WTC11 (cell line): ENCODE measurements around the gene DNAH17. TPM values are rescaled to one million over a fixed set of nuclear protein-coding genes. Genes with fewer than 3 reads are reported as not detected.

Experiments used
- ATAC-seq: fragments of 200-7000 bp; cut with Tn5 transposase; 2 replicates; pipeline ENCODE4 v1.10.0; 2021; ENCODE audit warnings: mild to moderate bottlenecking, moderate library complexity
- CTCF ChIA-PET: fragments of 300-600 bp; sonication (Branson Sonifier 250); formaldehyde crosslinking; loops from one replicate; lab custom pipeline; 2021; ENCODE audit warnings: antibody characterized with exemption; lab: Charles Lee
- POLR2A ChIA-PET: fragments of 350-600 bp; sonication (Branson Sonifier 250); formaldehyde crosslinking; loops from one replicate; lab custom pipeline; 2021; ENCODE audit warnings: antibody characterized with exemption; lab: Charles Lee
- DNase-seq: peaks from one replicate; pipeline ENCODE4 v3.0.0; 2021; ENCODE audit warnings: low spot score
- H3K27ac Mint-ChIP-seq: 2 replicates; pipeline ENCODE4 v1.8.0; 2021; ENCODE audit warnings: mixed read lengths
- H3K27me3 Mint-ChIP-seq: 2 replicates; pipeline ENCODE4 v1.8.0; 2021; ENCODE audit warnings: low read depth, mild to moderate bottlenecking, moderate library complexity, mixed read lengths
- H3K36me3 Mint-ChIP-seq: 2 replicates; pipeline ENCODE4 v1.8.0; 2021; ENCODE audit warnings: mixed read lengths
- H3K4me1 Mint-ChIP-seq: 2 replicates; pipeline ENCODE4 v1.8.0; 2022; ENCODE audit warnings: mixed read lengths
- H3K4me3 Mint-ChIP-seq: 2 replicates; pipeline ENCODE4 v1.8.0; 2021; ENCODE audit warnings: mild to moderate bottlenecking, moderate library complexity, mixed read lengths
- H3K9me3 Mint-ChIP-seq: 2 replicates; pipeline ENCODE4 v1.8.0; 2021; ENCODE audit warnings: mixed read lengths
- ATF1 ChIP-seq: sonication (generic); formaldehyde crosslinking; IDR thresholded peaks from 2 replicates; pipeline ENCODE4 v1.8.1; 2023; ENCODE audit warnings: mild to moderate bottlenecking, moderate library complexity, missing genetic modification reagents
- FOXK1 ChIP-seq: sonication (generic); formaldehyde crosslinking; IDR thresholded peaks from 2 replicates; pipeline ENCODE4 v1.8.0; 2022; ENCODE audit warnings: mild to moderate bottlenecking, moderate library complexity, missing genetic modification reagents
- FOXP1 ChIP-seq: sonication (generic); formaldehyde crosslinking; IDR thresholded peaks from 2 replicates; pipeline ENCODE4 v1.8.0; 2022; ENCODE audit warnings: missing genetic modification reagents, mild to moderate bottlenecking, moderate library complexity, borderline replicate concordance
- HMGA2 ChIP-seq: fragments of 250-450 bp; sonication (Bioruptor Pico); IDR thresholded peaks from 2 replicates; pipeline ENCODE4 v1.4.0; 2021; ENCODE audit warnings: mild to moderate bottlenecking, moderate library complexity
- JAZF1 ChIP-seq: fragments of 250-450 bp; sonication (Bioruptor Pico); IDR thresholded peaks from 2 replicates; pipeline ENCODE4 v1.9.0; 2021; ENCODE audit warnings: moderate library complexity, mild to moderate bottlenecking, inconsistent platforms
- JUN ChIP-seq: sonication (generic); formaldehyde crosslinking; IDR thresholded peaks from 2 replicates; pipeline ENCODE4 v1.8.0; 2023; ENCODE audit warnings: mild to moderate bottlenecking, missing genetic modification reagents
- MXD4 ChIP-seq: fragments of 250-450 bp; sonication (Bioruptor Pico); IDR thresholded peaks from 2 replicates; pipeline ENCODE4 v1.8.0; 2021; ENCODE audit warnings: mild to moderate bottlenecking, moderate library complexity, borderline replicate concordance
- NFATC4 ChIP-seq: fragments of 250-450 bp; sonication (Bioruptor Pico); IDR thresholded peaks from 2 replicates; pipeline ENCODE4 v1.9.0; 2021; ENCODE audit warnings: mild to moderate bottlenecking
- NR1H2 ChIP-seq: sonication (generic); formaldehyde crosslinking; IDR thresholded peaks from 2 replicates; pipeline ENCODE4 v1.9.0; 2021; ENCODE audit warnings: mild to moderate bottlenecking, moderate library complexity, missing genetic modification reagents
- NR3C1 ChIP-seq: sonication (generic); formaldehyde crosslinking; conservative IDR thresholded peaks from 2 replicates; pipeline ENCODE4 v1.8.1; 2023; ENCODE audit warnings: low read depth, mild to moderate bottlenecking, missing genetic modification reagents
- OVOL2 ChIP-seq: fragments of 250-450 bp; sonication (Bioruptor Pico); IDR thresholded peaks from 2 replicates; pipeline ENCODE4 v1.9.0; 2021; ENCODE audit warnings: mild to moderate bottlenecking, borderline replicate concordance
- SMAD3 ChIP-seq: sonication (generic); formaldehyde crosslinking; IDR thresholded peaks from 2 replicates; pipeline ENCODE4 v1.8.0; 2022; ENCODE audit warnings: missing genetic modification reagents, mild to moderate bottlenecking, borderline replicate concordance
- SP1 ChIP-seq: sonication (generic); formaldehyde crosslinking; conservative IDR thresholded peaks from 2 replicates; pipeline ENCODE4 v1.8.1; 2022; ENCODE audit warnings: missing genetic modification reagents
- ZBTB21 ChIP-seq: sonication (generic); formaldehyde crosslinking; IDR thresholded peaks from 2 replicates; pipeline ENCODE4 v1.8.1; 2023; ENCODE audit warnings: mild to moderate bottlenecking, missing genetic modification reagents, borderline replicate concordance
- ZNF121 ChIP-seq: sonication (generic); formaldehyde crosslinking; IDR thresholded peaks from 2 replicates; pipeline ENCODE4 v1.8.0; 2023; ENCODE audit warnings: missing genetic modification reagents
- ZNF138 ChIP-seq: sonication (generic); formaldehyde crosslinking; conservative IDR thresholded peaks from 2 replicates; pipeline ENCODE4 v1.8.1; 2022; ENCODE audit warnings: mild to moderate bottlenecking, moderate library complexity, missing genetic modification reagents
- total RNA-seq: library from RNA; stranded (reverse); gene quantifications from 3 replicates; pipeline ENCODE4 v1.2.3, GENCODE V29; 2021
- TF ChIP-seq, protein P1 (sequence below): sonication (generic); formaldehyde crosslinking; IDR thresholded peaks from 2 replicates; pipeline ENCODE4 v1.8.0; 2022; ENCODE audit warnings: missing genetic modification reagents
- TF ChIP-seq, protein P2 (sequence below): sonication (generic); formaldehyde crosslinking; IDR thresholded peaks from 2 replicates; pipeline ENCODE4 v1.8.0; 2022; ENCODE audit warnings: mild to moderate bottlenecking, missing genetic modification reagents
- TF ChIP-seq, protein P3 (sequence below): fragments of 250-450 bp; sonication (Bioruptor Pico); IDR thresholded peaks from 2 replicates; pipeline ENCODE4 v1.9.0; 2021; ENCODE audit warnings: mild to moderate bottlenecking
- TF ChIP-seq, protein P4 (sequence below): sonication (generic); formaldehyde crosslinking; IDR thresholded peaks from 2 replicates; pipeline ENCODE4 v1.8.1; 2023; ENCODE audit warnings: mild to moderate bottlenecking, missing genetic modification reagents, borderline replicate concordance

Gene DNAH17
- total RNA-seq, 1 experiment from 2014 or later: 0.87 TPM

DNA sequence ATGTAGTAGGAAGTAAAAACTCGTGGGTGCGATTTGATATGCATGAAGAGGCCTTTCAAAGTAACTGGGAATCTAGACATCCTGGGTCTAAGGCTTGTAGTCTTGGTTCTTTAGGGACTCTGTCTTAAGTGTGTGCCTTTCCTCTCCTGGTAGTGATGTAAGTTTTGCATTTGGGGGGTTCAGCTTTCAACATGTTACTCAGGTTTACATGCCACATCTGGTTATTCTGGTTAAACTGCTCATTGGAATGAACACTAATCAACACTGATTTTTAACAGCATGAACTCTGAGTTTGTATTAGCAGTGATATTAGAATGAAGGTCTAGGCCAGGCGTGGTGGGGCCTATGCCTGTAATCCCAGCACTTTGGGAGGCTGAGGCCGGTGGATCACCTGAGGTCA lies 183.6 kb downstream of the DNAH17 start (continued):
- no peak for TF ChIP-seq NR1H2 (CRISPR knock-in tag)
- TF ChIP-seq OVOL2: no peak
- TF ChIP-seq, all 79 proteins: peak for 0

DNA sequence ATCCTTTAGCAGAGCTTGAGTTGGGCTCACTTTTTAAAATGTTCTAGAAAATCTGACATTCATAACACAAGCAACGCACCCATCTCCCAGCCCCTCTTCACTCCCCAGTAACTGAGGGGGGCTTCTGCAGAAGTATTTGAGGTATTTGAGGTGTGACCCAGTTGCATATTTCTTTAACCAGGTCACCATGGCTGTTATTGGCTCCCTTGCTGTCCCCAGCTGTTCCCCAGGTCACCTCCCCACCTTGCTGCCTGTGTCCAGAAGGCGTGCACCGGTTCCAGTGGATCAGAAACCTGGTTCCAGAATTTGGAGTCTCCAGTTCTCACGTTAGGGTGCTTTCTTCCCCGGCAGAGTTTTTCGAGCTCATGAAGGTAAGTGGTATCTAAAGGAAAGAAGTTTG lies 184.9 kb downstream of the DNAH17 start:
- H3K9me3 Mint-ChIP-seq: no peaks in the 10 kb centered on the region
- POLR2A ChIA-PET: interaction anchor here (1.0 kb wide), 1 partner anchor 31 kb away, joined by 4 read pairs; no protein-coding TSS in a partner anchor
- H3K36me3 Mint-ChIP-seq: peaks cover 30% of the 10 kb centered on the region
- TF ChIP-seq MXD4 (CRISPR knock-in tag) (no peak), FOXP1 (CRISPR knock-in tag) (no peak), NFATC4 (CRISPR knock-in tag) (no peak), SP1 (no peak), SMAD3 (CRISPR knock-in tag) (no peak), JUN (no peak), ZNF121 (CRISPR knock-in tag) (no peak)
- TF ChIP-seq, protein P1, sequence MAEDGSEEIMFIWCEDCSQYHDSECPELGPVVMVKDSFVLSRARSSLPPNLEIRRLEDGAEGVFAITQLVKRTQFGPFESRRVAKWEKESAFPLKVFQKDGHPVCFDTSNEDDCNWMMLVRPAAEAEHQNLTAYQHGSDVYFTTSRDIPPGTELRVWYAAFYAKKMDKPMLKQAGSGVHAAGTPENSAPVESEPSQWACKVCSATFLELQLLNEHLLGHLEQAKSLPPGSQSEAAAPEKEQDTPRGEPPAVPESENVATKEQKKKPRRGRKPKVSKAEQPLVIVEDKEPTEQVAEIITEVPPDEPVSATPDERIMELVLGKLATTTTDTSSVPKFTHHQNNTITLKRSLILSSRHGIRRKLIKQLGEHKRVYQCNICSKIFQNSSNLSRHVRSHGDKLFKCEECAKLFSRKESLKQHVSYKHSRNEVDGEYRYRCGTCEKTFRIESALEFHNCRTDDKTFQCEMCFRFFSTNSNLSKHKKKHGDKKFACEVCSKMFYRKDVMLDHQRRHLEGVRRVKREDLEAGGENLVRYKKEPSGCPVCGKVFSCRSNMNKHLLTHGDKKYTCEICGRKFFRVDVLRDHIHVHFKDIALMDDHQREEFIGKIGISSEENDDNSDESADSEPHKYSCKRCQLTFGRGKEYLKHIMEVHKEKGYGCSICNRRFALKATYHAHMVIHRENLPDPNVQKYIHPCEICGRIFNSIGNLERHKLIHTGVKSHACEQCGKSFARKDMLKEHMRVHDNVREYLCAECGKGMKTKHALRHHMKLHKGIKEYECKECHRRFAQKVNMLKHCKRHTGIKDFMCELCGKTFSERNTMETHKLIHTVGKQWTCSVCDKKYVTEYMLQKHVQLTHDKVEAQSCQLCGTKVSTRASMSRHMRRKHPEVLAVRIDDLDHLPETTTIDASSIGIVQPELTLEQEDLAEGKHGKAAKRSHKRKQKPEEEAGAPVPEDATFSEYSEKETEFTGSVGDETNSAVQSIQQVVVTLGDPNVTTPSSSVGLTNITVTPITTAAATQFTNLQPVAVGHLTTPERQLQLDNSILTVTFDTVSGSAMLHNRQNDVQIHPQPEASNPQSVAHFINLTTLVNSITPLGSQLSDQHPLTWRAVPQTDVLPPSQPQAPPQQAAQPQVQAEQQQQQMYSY (CRISPR knock-in tag): no peak
- TF ChIP-seq, protein P2, sequence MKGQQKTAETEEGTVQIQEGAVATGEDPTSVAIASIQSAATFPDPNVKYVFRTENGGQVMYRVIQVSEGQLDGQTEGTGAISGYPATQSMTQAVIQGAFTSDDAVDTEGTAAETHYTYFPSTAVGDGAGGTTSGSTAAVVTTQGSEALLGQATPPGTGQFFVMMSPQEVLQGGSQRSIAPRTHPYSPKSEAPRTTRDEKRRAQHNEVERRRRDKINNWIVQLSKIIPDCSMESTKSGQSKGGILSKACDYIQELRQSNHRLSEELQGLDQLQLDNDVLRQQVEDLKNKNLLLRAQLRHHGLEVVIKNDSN (CRISPR knock-in tag): no peak
- TF ChIP-seq, all 79 proteins: peak for 0
- CTCF ChIA-PET: interaction anchor here (0.5 to 5.1 kb wide), 8 partner anchors 11 to 141 kb away, joined by 3 to 25 read pairs (median 6); no protein-coding TSS in a partner anchor
- no peak for ATAC-seq
- peaks cover 30% of the 10 kb centered on the region for H3K4me1 Mint-ChIP-seq
- H3K4me3 Mint-ChIP-seq: no peak overlapping the region
- no peak for DNase-seq
- no peaks in the 10 kb centered on the region for H3K27me3 Mint-ChIP-seq
- H3K27ac Mint-ChIP-seq: peak overlapping the region; percentile 46; the same call in 1 of the 2 replicates

DNA sequence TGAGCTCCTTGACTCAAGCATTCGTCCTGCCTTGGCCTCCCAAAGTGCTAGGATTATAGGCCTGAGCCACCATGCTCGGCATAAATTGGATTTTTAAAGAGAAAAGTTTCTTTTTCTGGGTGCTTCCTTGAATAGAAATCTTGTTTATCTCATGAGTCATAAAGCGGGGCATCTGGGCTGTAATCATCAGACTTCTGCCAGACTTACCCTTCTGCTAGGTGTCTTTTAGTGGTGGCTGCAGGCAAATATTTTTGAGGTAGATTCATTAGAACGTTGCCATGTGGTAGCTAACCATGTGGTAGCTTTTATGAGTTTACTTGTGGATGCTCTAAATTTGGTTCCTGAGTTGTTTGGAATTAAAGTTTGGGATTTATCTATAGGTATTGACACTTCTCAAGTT lies 185.4 kb downstream of the DNAH17 start:
- POLR2A ChIA-PET: interaction anchor here (1.0 kb wide), 1 partner anchor 31 kb away, joined by 4 read pairs; no protein-coding TSS in a partner anchor
- no peaks in the 10 kb centered on the region for H3K27me3 Mint-ChIP-seq
- TF ChIP-seq, protein P1 (CRISPR knock-in tag): no peak
- TF ChIP-seq, protein P3, sequence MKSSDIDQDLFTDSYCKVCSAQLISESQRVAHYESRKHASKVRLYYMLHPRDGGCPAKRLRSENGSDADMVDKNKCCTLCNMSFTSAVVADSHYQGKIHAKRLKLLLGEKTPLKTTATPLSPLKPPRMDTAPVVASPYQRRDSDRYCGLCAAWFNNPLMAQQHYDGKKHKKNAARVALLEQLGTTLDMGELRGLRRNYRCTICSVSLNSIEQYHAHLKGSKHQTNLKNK (CRISPR knock-in tag): no peak
- no peak for TF ChIP-seq ZBTB21 (CRISPR knock-in tag)
- TF ChIP-seq NR3C1 (CRISPR knock-in tag): no peak
- TF ChIP-seq ZNF138 (CRISPR knock-in tag): no peak
- TF ChIP-seq ATF1 (CRISPR knock-in tag): no peak
- TF ChIP-seq JAZF1: no peak
- no peak for TF ChIP-seq FOXK1
- no peak for TF ChIP-seq HMGA2 (CRISPR knock-in tag)
- TF ChIP-seq, protein P4, sequence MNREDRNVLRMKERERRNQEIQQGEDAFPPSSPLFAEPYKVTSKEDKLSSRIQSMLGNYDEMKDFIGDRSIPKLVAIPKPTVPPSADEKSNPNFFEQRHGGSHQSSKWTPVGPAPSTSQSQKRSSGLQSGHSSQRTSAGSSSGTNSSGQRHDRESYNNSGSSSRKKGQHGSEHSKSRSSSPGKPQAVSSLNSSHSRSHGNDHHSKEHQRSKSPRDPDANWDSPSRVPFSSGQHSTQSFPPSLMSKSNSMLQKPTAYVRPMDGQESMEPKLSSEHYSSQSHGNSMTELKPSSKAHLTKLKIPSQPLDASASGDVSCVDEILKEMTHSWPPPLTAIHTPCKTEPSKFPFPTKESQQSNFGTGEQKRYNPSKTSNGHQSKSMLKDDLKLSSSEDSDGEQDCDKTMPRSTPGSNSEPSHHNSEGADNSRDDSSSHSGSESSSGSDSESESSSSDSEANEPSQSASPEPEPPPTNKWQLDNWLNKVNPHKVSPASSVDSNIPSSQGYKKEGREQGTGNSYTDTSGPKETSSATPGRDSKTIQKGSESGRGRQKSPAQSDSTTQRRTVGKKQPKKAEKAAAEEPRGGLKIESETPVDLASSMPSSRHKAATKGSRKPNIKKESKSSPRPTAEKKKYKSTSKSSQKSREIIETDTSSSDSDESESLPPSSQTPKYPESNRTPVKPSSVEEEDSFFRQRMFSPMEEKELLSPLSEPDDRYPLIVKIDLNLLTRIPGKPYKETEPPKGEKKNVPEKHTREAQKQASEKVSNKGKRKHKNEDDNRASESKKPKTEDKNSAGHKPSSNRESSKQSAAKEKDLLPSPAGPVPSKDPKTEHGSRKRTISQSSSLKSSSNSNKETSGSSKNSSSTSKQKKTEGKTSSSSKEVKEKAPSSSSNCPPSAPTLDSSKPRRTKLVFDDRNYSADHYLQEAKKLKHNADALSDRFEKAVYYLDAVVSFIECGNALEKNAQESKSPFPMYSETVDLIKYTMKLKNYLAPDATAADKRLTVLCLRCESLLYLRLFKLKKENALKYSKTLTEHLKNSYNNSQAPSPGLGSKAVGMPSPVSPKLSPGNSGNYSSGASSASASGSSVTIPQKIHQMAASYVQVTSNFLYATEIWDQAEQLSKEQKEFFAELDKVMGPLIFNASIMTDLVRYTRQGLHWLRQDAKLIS: no peak
- no peak for TF ChIP-seq MXD4 (CRISPR knock-in tag)
- H3K9me3 Mint-ChIP-seq: no peaks in the 10 kb centered on the region
- peak overlapping the region; percentile 6; the same call in 1 of the 2 replicates for H3K27ac Mint-ChIP-seq
- peaks cover 31% of the 10 kb centered on the region for H3K4me1 Mint-ChIP-seq
- no peak for ATAC-seq
- DNase-seq: no peak
- H3K4me3 Mint-ChIP-seq: no peak overlapping the region
- CTCF ChIA-PET: interaction anchor here (0.5 to 5.1 kb wide), 10 partner anchors 9 to 141 kb away, joined by 3 to 25 read pairs (median 6); no protein-coding TSS in a partner anchor
- H3K36me3 Mint-ChIP-seq: peaks cover 30% of the 10 kb centered on the region
